CD4-positive, alpha-beta T cell treated with Interleukin-4 for 4 hours (primary cell): ENCODE results near the gene CSE1L.
"Not testable (repeated sequence)": the region's sequence is repeated elsewhere in the genome, so short reads cannot be mapped to it uniquely, and the experiment has no call there.

ENCODE experiments used
- DNase-seq: peaks from one replicate; pipeline ENCODE4 v3.0.0-alpha.2; 2020

The CSE1L gene

GRCh38 chr20:49046087-49046900 is at the start of gene CSE1L:
Gene CSE1L, plus strand, starts transcription at chr20:49046312. Its CDS starts 12,152 bp downstream, at chr20:49058464.
- peak; percentile 91 for DNase-seq

GRCh38 chr20:48999890-49000870 is 45.9 kb upstream of the CSE1L start:
- DNase-seq, result no peak

- DNase-seq, result no peak
These were observed 44.4 kb upstream of the CSE1L start for GRCh38 chr20:49001741-49002140.

GRCh38 chr20:49006446-49006980 is 39.6 kb upstream of the CSE1L start:
- no peak for DNase-seq

DNA sequence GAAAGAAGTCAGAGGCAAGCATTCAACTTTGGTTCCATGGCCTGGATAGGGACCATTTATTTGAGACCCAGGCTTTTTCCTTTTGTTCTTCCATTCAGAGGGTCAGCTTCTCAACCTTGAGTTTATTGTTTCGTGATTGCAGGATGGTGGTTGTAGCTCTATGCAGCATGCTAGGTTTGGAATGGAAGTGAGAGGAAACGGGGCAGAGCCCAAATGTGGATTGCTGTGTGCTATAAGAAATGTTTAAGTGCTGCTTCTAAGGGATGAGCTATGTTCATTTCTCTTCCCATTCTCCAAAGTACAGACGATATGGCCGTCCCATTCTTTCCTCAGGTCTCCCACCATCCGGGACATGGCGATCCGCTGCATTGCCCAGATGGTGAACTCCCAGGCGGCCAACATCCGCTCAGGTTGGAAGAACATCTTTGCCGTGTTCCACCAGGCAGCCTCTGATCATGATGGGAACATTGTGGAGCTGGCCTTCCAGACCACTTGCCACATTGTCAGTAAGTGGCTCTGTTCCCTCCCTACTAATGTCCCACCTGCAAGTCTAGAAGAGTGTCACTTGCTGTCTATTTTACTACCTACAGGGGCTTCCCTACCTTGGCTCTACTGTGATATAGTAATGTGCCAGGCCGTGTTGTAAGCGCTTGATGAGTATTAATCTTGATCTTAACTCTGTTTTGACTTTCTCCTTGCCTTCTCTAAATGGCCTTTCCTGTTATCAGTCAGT is 36.0 kb upstream of the CSE1L start:
- no peak for DNase-seq

- no peak for DNase-seq
These were observed 21.9 kb upstream of the CSE1L start for GRCh38 chr20:49024220-49024619.

GRCh38 chr20:49028177-49028576 is 17.9 kb upstream of the CSE1L start:
- DNase-seq, result not testable (repeated sequence)

DNA sequence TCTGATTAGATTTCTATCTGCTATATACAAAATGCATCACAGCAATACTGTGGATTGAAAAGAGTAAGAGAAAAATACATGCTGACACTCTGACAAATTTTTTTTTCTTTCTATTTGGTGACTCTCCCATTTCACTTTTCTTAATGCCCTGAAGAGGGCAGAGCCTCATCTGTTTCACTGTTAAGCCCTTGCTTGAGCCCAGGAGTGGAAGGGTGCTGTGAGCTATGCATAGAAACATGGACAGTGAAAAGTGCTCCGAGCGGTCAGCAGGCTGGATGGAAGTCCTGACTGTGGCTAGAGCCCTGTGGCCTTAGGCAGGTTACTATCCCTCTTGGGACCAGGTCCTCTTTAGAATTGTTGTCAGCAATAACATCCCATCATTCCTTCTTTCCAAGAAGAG is 17.4 kb upstream of the CSE1L start:
- no peak for DNase-seq

DNA sequence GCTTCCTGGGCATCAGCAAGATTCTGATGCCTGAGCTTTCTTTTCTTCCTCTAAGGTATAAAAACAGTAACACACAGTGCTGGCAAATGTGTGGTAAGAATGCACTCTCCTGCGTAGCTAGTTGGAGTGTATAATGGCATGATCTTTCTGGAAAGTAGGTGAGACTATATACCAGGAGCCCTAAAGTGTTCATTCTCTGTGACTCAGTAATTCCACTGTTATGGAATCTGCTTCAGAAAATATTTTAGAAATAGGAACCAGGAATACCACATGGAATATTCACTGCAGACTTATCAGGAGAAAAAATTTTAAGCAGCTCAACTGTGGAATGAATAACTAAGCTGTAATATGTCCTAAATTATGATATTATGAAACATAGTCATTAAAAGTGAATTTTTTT is 16.9 kb upstream of the CSE1L start:
- DNase-seq, result no peak

GRCh38 chr20:49030954-49031619 is 15.0 kb upstream of the CSE1L start:
- no peak for DNase-seq

- no peak for DNase-seq
These were observed 13.7 kb upstream of the CSE1L start for GRCh38 chr20:49032455-49032854.

DNA sequence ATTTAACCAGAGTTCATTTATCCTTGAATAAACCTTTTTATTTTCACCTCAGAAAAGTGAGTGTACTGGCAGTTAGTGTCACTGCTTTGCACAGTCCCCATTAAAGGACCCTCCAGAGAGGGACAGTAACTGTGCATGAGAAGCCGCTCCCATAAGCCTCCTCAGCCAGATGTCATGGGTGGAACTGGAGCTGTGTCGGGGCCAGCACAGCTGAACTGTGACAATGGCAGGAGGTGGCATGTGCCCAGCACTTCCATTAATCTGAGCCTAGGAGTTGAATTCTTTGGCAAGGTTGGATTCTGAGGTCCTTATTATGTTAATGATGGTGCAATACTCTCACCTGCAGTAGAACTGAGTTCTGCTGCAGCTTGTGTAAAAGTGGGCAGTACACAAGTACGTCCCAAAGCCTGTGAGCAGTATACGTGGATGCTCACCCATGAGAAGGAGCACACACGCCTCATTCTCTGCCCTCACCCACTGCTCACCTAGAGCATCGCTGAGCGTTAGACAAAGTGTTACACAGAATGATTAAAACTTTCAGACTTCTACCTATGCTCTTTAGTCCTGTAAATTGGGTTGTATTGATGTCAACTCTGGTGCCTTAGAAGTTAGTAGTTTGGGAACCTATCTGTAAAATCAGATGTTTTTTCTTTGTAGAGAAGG is 11.9 kb upstream of the CSE1L start:
- DNase-seq, result no peak

- peak; percentile 33 for DNase-seq
These were observed 8.1 kb upstream of the CSE1L start for GRCh38 chr20:49037962-49038387.

DNA sequence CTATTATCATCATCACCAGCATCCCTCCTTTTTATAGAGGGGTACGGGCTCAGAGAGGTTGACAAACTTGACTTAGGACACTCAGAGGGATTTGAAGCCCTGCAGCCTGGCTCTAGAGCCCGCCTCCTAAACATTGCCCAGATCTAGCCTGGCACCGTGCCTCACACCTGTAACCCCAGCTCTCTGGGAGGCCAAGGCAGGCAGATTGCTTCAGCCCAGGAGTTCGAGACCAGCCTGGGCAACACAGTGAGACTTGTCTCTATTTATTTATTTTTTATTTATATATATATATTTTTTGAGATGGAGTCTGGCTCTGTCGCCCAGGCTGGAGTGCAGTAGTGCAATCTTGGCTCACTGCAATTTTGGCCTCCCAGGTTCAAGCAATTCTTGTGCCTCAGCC is 6.3 kb upstream of the CSE1L start:
- DNase-seq, result no peak

DNA sequence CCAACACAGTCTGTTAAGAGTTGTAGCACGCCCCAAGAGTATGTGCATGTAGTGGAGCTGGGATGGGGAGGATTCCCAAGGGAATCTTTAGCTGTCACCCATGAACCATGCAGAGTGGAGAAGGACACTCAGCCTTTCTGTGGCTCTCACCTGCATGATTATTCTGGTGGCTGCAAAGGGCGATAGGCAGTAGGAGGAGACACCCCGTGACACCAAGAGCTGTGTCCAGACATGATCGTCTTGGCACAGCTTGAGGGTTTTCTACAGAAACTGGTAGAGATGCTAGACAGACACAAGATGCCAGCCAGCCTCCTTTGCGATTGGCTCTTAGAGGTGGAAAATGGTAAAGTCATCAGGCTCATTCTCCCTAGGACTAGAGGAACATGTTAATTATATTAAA is 3.1 kb upstream of the CSE1L start:
- no peak for DNase-seq

GRCh38 chr20:49045440-49046086 is 549 bp upstream of the CSE1L start:
- DNase-seq, result peak; percentile 17

DNA sequence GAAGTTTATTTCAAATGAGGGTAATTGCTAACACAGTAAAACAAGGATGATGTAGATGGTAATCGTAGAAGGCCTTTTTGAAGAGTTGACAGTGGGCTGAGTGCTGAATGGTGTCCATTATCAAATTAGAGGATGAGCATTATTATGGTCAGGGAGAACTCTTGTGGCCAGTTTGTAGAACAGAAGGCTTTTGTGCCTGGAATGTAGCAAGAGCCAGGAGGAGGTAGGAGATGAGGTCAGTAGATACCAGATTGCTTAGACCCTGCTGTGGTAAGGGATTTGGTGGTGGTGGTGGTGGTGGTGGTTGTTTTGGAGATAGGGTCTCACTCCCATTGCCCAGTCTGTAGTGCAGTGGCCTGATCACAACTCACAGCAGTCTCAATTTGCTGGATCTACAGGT is 6.2 kb downstream of the CSE1L start:
- no peak for DNase-seq

DNA sequence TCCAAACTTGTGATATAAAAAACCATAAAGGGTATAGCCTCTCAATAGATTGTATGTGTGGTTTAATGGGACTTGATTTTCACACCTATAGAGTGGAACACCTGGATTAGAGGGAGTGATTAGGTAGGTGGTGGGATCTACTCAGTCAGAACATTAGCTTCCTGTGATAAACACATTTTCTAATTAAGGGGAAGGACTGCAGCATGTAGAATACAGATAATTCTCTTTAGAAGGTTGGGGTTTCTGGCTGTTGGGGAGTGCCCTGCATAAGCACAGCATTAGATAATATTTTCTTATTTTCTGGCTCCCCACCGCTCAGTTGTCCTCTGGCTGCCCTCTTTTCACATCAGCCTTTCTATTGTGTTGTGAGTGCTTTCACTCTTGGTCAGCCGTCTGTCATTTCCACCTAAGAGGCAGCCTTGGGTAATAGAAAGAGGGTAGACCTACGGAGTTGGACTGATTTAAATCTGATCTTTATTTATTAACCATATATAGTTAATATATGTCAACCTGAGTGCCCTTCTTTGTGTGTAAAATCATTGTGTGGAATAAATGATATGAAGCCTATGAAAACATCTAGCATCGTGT is 8.0 kb downstream of the CSE1L start:
- no peak for DNase-seq

GRCh38 chr20:49063279-49063678 is 17.2 kb downstream of the CSE1L start:
- no peak for DNase-seq

- no peak for DNase-seq
These were observed 28.4 kb downstream of the CSE1L start for GRCh38 chr20:49074521-49074920.

GRCh38 chr20:49078310-49078709 is 32.2 kb downstream of the CSE1L start:
- DNase-seq, result no peak
